Vagina (tissue), 2 donors: ENCODE results near the gene FAM50A.

Source experiments
- POLR2A ChIP-seq, 2 donors: fragments of 450-650 bp; IDR thresholded peaks; one replicate each; pipeline ENCODE4 v1.6.1; 2017; ENCODE audit warnings: antibody characterized with exemption in 2 of 2, mild to moderate bottlenecking in 2 of 2, moderate library complexity in 2 of 2
- POLR2AphosphoS5 ChIP-seq, 2 donors: sonication (generic); formaldehyde crosslinking; IDR thresholded peaks; one replicate each; pipeline ENCODE4 v1.9.0; 2017; ENCODE audit warnings: antibody characterized with exemption in 2 of 2, mild to moderate bottlenecking in 2 of 2, low read depth in 1 of 2; ENCODE audit not compliant: insufficient read depth in 1 of 2
- TF ChIP-seq, protein P1 (sequence below), 3 experiments: fragments of 450-650 bp in 2 of 3; fragments of 200-600 bp in 1 of 3; sonication (generic) in 1 of 3; IDR thresholded peaks; one replicate each; pipeline ENCODE4 v1.5.1; 2017 to 2019; ENCODE audit warnings: antibody characterized with exemption in 3 of 3, mild to moderate bottlenecking in 2 of 3, moderate library complexity in 2 of 3

DNA sequence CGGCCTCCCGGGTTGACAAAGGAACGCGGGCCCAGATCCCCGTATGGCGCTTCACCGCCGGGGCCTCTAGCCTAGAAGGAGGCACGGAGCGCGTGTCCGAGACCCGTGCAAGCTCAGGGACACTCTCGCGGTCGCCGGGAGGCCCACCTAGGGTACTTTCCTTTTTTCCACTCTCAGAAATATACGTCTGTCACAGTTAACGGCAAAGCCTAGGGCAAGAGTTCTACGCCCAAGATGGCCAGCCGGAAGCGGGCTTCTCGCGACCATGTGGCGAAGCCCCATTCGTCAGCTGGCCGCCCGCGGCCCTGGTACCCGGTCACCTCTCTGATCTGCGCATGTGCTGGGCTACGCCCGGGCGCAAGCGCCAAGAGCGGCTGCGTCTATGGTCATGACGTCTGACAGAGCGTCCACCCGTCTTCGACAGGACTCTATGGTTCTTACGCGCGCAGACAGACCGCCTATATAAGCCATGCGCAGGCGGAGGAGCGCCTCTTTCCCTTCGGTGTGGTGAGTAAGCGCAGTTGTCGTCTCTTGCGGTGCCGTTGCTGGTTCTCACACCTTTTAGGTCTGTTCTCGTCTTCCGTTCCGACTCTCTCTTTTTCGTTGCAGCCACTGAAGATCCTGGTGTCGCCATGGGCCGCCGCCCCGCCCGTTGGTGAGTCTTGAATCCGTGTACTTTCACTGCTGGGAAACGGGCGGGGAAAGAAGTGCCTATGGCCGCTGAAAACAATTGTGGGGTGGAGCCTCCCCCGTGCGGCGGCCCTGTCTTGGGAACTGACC, 45.9 kb upstream of the FAM50A start, which contains the start of gene RPL10:
- TF ChIP-seq POLR2A (IDR thresholded peaks at IDR 0.05) (peak in 1 of 2 donors; percentile 79), POLR2AphosphoS5 (IDR thresholded peaks at IDR 0.05; ENCODE audit: insufficient read depth in 1 of 2, low read depth in 1 of 2) (peak; percentile 85 to 94)
- TF ChIP-seq, protein P1, sequence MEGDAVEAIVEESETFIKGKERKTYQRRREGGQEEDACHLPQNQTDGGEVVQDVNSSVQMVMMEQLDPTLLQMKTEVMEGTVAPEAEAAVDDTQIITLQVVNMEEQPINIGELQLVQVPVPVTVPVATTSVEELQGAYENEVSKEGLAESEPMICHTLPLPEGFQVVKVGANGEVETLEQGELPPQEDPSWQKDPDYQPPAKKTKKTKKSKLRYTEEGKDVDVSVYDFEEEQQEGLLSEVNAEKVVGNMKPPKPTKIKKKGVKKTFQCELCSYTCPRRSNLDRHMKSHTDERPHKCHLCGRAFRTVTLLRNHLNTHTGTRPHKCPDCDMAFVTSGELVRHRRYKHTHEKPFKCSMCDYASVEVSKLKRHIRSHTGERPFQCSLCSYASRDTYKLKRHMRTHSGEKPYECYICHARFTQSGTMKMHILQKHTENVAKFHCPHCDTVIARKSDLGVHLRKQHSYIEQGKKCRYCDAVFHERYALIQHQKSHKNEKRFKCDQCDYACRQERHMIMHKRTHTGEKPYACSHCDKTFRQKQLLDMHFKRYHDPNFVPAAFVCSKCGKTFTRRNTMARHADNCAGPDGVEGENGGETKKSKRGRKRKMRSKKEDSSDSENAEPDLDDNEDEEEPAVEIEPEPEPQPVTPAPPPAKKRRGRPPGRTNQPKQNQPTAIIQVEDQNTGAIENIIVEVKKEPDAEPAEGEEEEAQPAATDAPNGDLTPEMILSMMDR (IDR thresholded peaks at IDR 0.05) = no peak
